Muscle layer of colon (tissue), 2 donors: ENCODE results near the gene CCL5.

Source experiments
- H3K27ac ChIP-seq: one replicate; pipeline ENCODE4 v1.7.0; 2013; ENCODE audit warnings: low read depth, mild to moderate bottlenecking, low read length, moderate library complexity
- H3K27me3 ChIP-seq, 2 donors: one replicate each; pipeline ENCODE4 v1.7.0; 2013; ENCODE audit warnings: low read length in 2 of 2, mild to moderate bottlenecking in 2 of 2; ENCODE audit not compliant: insufficient read depth in 2 of 2, control insufficient read depth in 1 of 2
- H3K36me3 ChIP-seq: one replicate; pipeline ENCODE4 v1.7.0; 2013; ENCODE audit warnings: mild to moderate bottlenecking, low read length; ENCODE audit not compliant: insufficient read depth
- H3K4me1 ChIP-seq: one replicate; pipeline ENCODE4 v1.7.0; 2013; ENCODE audit warnings: mild to moderate bottlenecking, low read length; ENCODE audit not compliant: insufficient read depth
- H3K4me3 ChIP-seq, 2 donors: one replicate each; pipeline ENCODE4 v1.7.0; 2013; ENCODE audit warnings: low read length in 2 of 2, low read depth in 1 of 2, mild to moderate bottlenecking in 1 of 2, moderate library complexity in 1 of 2
- H3K9ac ChIP-seq: one replicate; pipeline ENCODE4 v1.7.0; 2013; ENCODE audit warnings: low read length
- H3K9me3 ChIP-seq: one replicate; pipeline ENCODE4 v1.7.0; 2013; ENCODE audit warnings: mild to moderate bottlenecking, low read length
- donor health status: abdominal sarcoma.
- donor health status: Adenocarcinoma of cecum.

CCL5 gene

DNA sequence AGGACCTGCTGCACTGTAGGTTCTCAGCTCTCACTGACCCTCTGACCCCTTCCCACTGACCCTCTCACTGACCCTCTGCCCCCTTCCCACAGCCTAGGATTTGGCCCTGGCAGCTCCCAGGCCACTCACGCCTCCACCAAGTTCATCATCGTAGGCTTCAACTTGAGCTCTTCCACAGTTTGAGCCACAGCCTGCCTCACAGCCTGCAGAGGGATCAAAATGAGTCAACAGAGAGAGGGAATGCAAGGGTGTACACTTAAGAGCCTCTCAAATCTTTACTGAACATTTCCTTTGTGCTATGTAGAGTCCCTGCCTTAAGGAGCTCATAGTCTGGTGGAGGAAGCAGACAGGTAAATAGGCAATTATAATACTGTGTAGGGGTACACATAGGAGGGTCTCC lies 23.6 kb downstream of the CCL5 start:
- H3K27me3 ChIP-seq, result no peaks in the 10 kb centered on the region
- no peaks in the 10 kb centered on the region for H3K9me3 ChIP-seq
- H3K9ac ChIP-seq, result no peak overlapping the region
- no peak overlapping the region for H3K4me3 ChIP-seq
- no peaks in the 10 kb centered on the region for H3K4me1 ChIP-seq
- H3K36me3 ChIP-seq, result no peaks in the 10 kb centered on the region
- H3K27ac ChIP-seq, result no peak overlapping the region

DNA sequence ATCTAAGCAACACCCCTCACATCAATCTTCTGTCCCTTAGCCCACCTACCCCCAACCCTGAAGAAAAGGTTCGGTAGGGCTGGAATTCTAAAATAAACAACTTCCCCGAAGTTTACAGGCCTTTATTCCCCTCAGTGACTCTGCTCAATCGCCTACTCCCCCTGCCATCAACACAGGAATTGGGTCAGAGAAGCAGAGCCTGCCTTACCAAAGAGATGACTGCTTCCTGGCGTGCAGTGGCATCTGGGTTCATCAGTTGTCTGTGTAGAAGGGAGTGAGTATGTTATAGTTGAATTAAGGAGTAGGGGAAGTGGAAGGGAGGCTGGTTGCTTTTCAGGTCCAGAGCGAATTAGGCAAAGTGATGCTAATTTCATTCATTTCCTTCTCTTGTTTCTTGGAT lies 24.2 kb downstream of the CCL5 start:
- H3K4me3 ChIP-seq, result no peak overlapping the region
- H3K27ac ChIP-seq, result no peak overlapping the region
- H3K9me3 ChIP-seq, result no peaks in the 10 kb centered on the region
- no peak overlapping the region for H3K9ac ChIP-seq
- no peaks in the 10 kb centered on the region for H3K4me1 ChIP-seq
- H3K36me3 ChIP-seq, result no peaks in the 10 kb centered on the region
- no peaks in the 10 kb centered on the region for H3K27me3 ChIP-seq

DNA sequence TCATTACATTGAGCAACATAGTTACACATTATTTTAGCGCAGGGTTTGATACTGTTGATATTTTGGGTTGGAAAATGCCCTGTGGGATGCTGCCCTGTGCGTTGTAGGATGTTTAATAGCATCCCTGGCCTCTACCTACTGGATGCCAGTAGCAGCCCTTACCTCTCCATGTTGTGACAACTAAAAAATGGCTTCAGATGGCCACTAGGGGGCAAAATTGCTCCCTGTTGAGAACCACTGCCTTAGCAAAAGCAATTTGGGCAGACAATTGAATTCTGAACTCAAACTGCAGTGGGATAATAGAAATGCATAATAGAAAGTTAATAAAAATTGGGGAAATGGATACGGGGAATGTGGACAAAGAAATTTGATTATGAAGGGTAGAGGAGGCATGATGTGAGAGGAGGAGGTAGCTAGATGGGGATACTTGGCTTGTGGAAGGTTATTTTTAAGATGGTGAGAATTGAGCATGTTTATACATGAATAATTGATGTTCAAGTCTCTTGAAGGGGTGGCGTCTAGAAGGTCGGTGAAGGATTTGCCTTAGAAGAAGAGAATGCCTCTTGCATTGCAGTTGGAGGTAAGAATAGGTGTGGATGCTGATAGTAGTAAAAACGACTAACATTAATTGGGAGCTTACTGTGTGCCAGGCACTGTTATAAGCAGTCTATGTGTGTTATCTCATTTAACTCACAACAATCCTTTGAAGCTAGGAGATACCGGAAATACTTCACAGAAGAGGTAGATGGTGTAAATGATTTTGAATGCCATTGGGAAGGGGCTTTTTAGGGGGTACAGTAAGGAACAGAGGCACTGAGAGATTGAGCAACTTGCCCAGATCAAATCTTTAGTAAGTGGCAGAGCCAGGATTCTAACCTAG lies 30.5 kb downstream of the CCL5 start:
- no peaks in the 10 kb centered on the region for H3K4me1 ChIP-seq
- no peak overlapping the region for H3K9ac ChIP-seq
- H3K36me3 ChIP-seq, result peaks cover 37% of the 10 kb centered on the region
- no peaks in the 10 kb centered on the region for H3K9me3 ChIP-seq
- no peak overlapping the region for H3K4me3 ChIP-seq
- H3K27me3 ChIP-seq, result no peaks in the 10 kb centered on the region
- no peak overlapping the region for H3K27ac ChIP-seq

DNA sequence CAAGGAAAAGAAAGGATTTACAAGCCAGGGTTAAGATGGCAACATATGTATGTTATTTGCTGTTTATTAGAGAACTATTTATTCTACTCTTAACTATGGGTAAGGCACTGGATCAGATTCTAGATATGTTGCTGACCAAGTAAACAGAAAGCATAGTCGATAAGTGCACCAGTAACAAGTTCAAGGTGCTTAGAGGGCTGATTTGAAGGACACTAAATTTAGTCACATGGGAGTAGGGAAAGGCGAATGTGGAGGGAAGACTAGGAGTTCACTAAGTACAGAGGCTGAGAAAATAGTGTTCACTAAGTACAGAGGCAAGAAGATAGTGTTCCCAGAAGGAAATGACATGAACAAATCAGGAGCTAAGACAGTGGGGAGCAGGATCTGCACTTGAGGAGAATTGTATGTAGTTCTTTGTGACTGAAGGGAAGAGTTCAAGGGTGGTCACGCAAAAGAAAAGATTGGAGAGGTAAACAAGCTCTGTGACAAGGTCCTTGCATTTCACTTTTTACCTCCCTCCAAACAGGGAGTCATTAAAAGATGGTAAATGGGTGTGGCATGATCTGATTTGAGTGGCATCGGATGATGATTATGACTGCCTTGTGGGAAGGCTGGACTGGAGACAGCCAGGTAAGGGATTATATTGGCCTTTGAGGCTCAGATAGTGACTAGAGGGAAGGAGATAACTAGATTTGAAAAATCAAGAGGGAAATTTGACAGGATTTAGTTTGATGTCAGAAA lies 32.4 kb downstream of the CCL5 start:
- no peak overlapping the region for H3K27ac ChIP-seq
- peaks cover 53% of the 10 kb centered on the region for H3K36me3 ChIP-seq
- H3K9me3 ChIP-seq, result no peaks in the 10 kb centered on the region
- H3K27me3 ChIP-seq, result no peaks in the 10 kb centered on the region
- H3K4me1 ChIP-seq, result no peaks in the 10 kb centered on the region
- no peak overlapping the region for H3K4me3 ChIP-seq
- H3K9ac ChIP-seq, result no peak overlapping the region

DNA sequence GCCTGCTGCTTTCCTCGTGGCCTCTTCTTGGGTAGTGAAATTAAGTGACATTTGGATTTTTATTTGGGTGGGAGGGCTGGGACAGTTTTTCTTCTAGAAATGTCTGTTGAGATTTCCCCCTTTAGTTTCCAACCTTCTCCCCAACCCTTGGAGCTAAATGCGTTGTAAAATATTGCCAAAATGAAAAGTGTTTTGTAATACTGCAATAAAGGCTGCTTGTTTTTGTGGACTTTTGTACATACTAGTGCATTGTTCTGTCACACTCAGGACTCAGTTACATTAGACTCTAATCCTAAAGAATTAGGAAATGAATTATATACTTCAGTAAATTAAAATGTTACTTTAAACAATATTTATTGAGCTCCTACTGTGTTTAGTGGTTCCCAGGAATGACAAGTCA lies 33.2 kb downstream of the CCL5 start:
- Histone ChIP-seq H3K4me3 (no peak overlapping the region), H3K9ac (no peak overlapping the region), H3K27me3 (no peaks in the 10 kb centered on the region), H3K36me3 (peaks cover 61% of the 10 kb centered on the region), H3K9me3 (no peaks in the 10 kb centered on the region), H3K4me1 (no peaks in the 10 kb centered on the region), H3K27ac (no peak overlapping the region)

DNA sequence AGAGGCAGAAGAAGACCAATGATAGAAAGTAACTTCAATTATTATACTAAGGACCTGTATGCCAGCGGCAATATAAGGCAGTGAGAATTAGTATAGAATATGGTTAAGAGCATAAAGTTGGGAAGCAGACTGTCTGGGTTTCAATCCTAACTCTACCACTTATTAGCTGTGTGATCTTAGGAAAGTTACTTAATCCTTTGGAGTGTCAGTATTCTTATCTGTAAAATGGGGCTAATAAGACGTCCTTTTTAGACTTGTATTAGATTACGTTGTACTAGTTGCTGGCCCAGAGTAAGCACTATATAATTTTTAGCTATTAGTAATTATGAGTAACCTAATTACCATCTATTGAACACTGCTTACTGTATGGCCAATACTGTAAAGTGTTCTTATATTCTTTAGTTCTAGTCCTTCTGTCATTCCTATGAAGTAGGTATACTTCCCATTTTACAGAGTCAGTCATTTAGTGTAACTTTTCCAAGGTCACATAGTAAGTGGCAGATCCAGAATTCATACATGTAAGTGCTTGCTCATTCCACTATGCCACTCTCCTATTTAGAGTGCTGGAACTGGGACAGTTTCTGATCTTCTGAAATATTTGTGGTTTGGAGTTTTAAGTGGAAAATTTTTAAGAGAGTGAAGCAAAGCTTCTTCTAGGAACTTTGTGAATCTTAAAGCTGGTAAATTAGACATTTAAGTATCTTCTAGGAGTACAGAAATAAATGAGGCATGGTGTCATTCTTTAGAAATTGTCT lies 33.9 kb downstream of the CCL5 start:
- Histone ChIP-seq H3K4me1 (no peaks in the 10 kb centered on the region), H3K9ac (no peak overlapping the region), H3K36me3 (peaks cover 65% of the 10 kb centered on the region), H3K9me3 (no peaks in the 10 kb centered on the region), H3K4me3 (no peak overlapping the region), H3K27me3 (no peaks in the 10 kb centered on the region), H3K27ac (no peak overlapping the region)

DNA sequence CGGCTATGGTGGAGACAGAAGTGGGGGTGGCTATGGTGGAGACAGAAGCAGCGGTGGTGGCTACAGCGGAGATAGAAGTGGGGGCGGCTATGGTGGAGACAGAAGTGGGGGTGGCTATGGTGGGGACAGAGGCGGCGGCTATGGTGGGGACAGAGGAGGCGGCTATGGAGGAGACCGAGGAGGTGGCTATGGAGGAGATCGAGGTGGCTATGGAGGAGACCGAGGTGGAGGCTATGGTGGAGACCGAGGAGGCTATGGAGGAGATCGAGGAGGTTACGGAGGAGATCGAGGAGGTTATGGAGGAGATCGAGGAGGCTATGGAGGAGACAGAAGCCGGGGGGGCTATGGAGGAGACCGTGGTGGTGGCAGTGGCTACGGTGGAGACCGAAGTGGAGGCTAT lies 35.6 kb downstream of the CCL5 start:
- H3K36me3 ChIP-seq, result peaks cover 71% of the 10 kb centered on the region
- H3K4me3 ChIP-seq, result no peak overlapping the region
- no peaks in the 10 kb centered on the region for H3K27me3 ChIP-seq
- H3K9me3 ChIP-seq, result no peaks in the 10 kb centered on the region
- H3K4me1 ChIP-seq, result no peaks in the 10 kb centered on the region
- no peak overlapping the region for H3K27ac ChIP-seq
- no peak overlapping the region for H3K9ac ChIP-seq

- Histone ChIP-seq H3K4me3 (no peak overlapping the region), H3K9me3 (no peaks in the 10 kb centered on the region), H3K36me3 (peaks cover 67% of the 10 kb centered on the region), H3K27me3 (no peaks in the 10 kb centered on the region), H3K27ac (no peak overlapping the region), H3K9ac (no peak overlapping the region), H3K4me1 (no peaks in the 10 kb centered on the region)
These were observed 36.5 kb downstream of the CCL5 start for GRCh38 chr17:35843698-35844097.

DNA sequence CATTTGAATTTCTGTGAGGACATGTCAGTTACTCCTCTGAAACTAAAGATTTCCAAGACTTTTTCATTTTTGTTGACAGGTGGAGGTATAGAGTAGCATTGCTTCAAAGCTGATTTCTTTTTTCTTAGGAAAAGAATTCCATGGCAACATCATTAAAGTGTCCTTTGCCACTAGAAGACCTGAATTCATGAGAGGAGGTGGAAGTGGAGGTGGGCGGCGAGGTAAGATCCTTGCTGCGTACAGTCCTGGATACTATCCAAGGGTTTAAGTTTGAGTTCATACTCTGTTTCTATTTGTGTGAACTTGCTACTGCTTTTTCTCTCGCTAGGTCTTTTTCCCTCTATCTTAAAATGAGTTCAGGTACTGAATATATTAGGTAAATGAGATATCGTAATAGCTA lies 37.9 kb downstream of the CCL5 start:
- no peak overlapping the region for H3K4me3 ChIP-seq
- peaks cover 57% of the 10 kb centered on the region for H3K36me3 ChIP-seq
- no peaks in the 10 kb centered on the region for H3K27me3 ChIP-seq
- H3K27ac ChIP-seq, result no peak overlapping the region
- no peaks in the 10 kb centered on the region for H3K4me1 ChIP-seq
- no peaks in the 10 kb centered on the region for H3K9me3 ChIP-seq
- no peak overlapping the region for H3K9ac ChIP-seq

DNA sequence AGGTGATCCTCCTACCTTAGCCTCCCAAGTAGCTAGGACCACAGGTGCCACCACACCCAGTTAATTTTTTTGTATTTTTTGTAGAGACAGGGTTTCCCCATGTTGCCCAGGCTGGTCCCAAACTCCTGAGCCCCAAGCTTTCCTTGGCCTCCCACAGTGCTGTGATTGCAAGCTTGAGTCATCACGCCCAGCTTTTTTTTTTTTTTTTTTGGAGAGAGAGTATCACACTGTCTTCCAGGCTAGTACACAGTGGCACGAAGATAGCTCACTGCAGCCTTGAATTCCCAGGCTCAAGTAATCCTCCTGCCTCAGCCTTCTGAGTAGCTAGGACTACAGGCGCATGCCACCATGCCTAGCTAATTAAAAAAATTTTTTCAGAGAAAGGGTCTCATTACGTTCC lies 38.7 kb downstream of the CCL5 start:
- H3K27me3 ChIP-seq, result no peaks in the 10 kb centered on the region
- H3K27ac ChIP-seq, result no peak overlapping the region
- H3K9ac ChIP-seq, result no peak overlapping the region
- no peaks in the 10 kb centered on the region for H3K9me3 ChIP-seq
- H3K4me3 ChIP-seq, result no peak overlapping the region
- peaks cover 51% of the 10 kb centered on the region for H3K36me3 ChIP-seq
- no peaks in the 10 kb centered on the region for H3K4me1 ChIP-seq

- no peak overlapping the region for H3K27ac ChIP-seq
- no peaks in the 10 kb centered on the region for H3K9me3 ChIP-seq
- H3K36me3 ChIP-seq, result peaks cover 47% of the 10 kb centered on the region
- H3K27me3 ChIP-seq, result no peaks in the 10 kb centered on the region
- no peak overlapping the region for H3K9ac ChIP-seq
- H3K4me3 ChIP-seq, result no peak overlapping the region
- H3K4me1 ChIP-seq, result no peaks in the 10 kb centered on the region
These were observed 39.1 kb downstream of the CCL5 start for GRCh38 chr17:35841101-35841500.
